Stimulated activated CD4-positive, alpha-beta T cell treated with anti-CD3 and anti-CD28 coated beads, TNF-alpha, amount 100 ng/mL, for 24 hours (primary cell): ENCODE measurements around the gene MDFIC.

ENCODE experiments used
- DNase-seq, 3 experiments: peaks; one replicate each; pipeline ENCODE4 v3.0.0-alpha.2; 2020; ENCODE audit warnings: low read depth in 3 of 3

The MDFIC gene

GRCh38 chr7:114989531-114989930, 67.6 kb downstream of the MDFIC start:
- no peak for DNase-seq

- no peak for DNase-seq
These were observed 75.9 kb downstream of the MDFIC start for GRCh38 chr7:114997487-114998404.

- no peak for DNase-seq
These were observed 82.2 kb downstream of the MDFIC start for GRCh38 chr7:115004121-115004520.

GRCh38 chr7:115005251-115005650, 83.4 kb downstream of the MDFIC start:
- DNase-seq: no peak

- DNase-seq: no peak
These were observed 84.1 kb downstream of the MDFIC start for GRCh38 chr7:115005953-115006352.

- DNase-seq: no peak
These were observed 85.9 kb downstream of the MDFIC start for GRCh38 chr7:115007751-115008150.

GRCh38 chr7:115008465-115009114, 86.7 kb downstream of the MDFIC start:
- DNase-seq: no peak

GRCh38 chr7:115009139-115009538, 87.2 kb downstream of the MDFIC start:
- no peak for DNase-seq

- DNase-seq: no peak
These were observed 88.0 kb downstream of the MDFIC start for GRCh38 chr7:115009736-115010440.

- DNase-seq: no peak
These were observed 88.5 kb downstream of the MDFIC start for GRCh38 chr7:115010441-115010820.

- no peak for DNase-seq
These were observed 92.0 kb downstream of the MDFIC start for GRCh38 chr7:115013886-115014285.

- DNase-seq: no peak
These were observed 92.9 kb downstream of the MDFIC start for GRCh38 chr7:115014794-115015193.

GRCh38 chr7:115015619-115016018, 93.7 kb downstream of the MDFIC start:
- DNase-seq: no peak

- DNase-seq: no peak
These were observed 98.2 kb downstream of the MDFIC start for GRCh38 chr7:115019882-115020605.

GRCh38 chr7:115023219-115023618, 101.3 kb downstream of the MDFIC start:
- no peak for DNase-seq

GRCh38 chr7:115024276-115024675, 102.4 kb downstream of the MDFIC start:
- DNase-seq: no peak

- no peak for DNase-seq
These were observed 111.1 kb downstream of the MDFIC start for GRCh38 chr7:115032715-115033703.

- no peak for DNase-seq
These were observed 112.1 kb downstream of the MDFIC start for GRCh38 chr7:115033917-115034459.

GRCh38 chr7:115034515-115034914, 112.6 kb downstream of the MDFIC start:
- DNase-seq: no peak

GRCh38 chr7:115037128-115037802, 115.4 kb downstream of the MDFIC start:
- DNase-seq: no peak
